ENCODE results near the gene ARHGEF4. TPM values are rescaled to one million over a fixed set of nuclear protein-coding genes. Genes with fewer than 3 reads are reported as not detected.
A peak's percentile ranks its signal among the peaks of the same experiment; 100 is the strongest.

The ARHGEF4 gene
- total RNA-seq, 1 experiment from 2014 or later, result 0.80 TPM

DNA sequence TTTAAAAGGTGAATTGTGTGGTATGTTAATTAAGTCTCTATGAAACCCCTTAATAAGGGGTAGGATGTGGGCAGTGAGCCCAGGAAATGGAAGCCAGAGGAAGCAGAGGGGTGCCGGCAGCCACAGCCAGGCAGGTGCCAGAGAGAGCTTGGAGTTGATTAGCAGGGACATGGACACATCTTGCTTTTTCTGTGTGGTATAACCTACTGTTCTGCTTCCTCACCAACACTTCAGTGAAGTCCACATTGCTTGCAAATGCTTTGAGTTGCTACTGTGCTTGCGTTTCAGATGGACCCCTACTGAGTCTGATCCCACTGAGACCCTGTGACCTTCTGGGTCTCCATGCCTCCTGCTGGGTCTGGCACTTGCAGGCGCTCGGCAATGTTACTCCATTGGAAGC lies 30.3 kb upstream of the ARHGEF4 start:
- intact Hi-C loops (cut with micrococcal nuclease; ENCODE audit: unreplicated experiment), result no loop called here
- TF ChIP-seq, protein P1, sequence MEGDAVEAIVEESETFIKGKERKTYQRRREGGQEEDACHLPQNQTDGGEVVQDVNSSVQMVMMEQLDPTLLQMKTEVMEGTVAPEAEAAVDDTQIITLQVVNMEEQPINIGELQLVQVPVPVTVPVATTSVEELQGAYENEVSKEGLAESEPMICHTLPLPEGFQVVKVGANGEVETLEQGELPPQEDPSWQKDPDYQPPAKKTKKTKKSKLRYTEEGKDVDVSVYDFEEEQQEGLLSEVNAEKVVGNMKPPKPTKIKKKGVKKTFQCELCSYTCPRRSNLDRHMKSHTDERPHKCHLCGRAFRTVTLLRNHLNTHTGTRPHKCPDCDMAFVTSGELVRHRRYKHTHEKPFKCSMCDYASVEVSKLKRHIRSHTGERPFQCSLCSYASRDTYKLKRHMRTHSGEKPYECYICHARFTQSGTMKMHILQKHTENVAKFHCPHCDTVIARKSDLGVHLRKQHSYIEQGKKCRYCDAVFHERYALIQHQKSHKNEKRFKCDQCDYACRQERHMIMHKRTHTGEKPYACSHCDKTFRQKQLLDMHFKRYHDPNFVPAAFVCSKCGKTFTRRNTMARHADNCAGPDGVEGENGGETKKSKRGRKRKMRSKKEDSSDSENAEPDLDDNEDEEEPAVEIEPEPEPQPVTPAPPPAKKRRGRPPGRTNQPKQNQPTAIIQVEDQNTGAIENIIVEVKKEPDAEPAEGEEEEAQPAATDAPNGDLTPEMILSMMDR (IDR thresholded peaks at IDR 0.05), result no peak
- TF ChIP-seq POLR2AphosphoS5 (IDR thresholded peaks at IDR 0.05; ENCODE audit: low read depth, low read length) (no peak), SIN3A (IDR thresholded peaks at IDR 0.05; ENCODE audit: borderline replicate concordance, insufficient read depth, low read depth, low read length) (no peak), TCF7L2 (IDR thresholded peaks at IDR 0.05; ENCODE audit: low read depth, low read length) (no peak)
- TF ChIP-seq, protein P2, sequence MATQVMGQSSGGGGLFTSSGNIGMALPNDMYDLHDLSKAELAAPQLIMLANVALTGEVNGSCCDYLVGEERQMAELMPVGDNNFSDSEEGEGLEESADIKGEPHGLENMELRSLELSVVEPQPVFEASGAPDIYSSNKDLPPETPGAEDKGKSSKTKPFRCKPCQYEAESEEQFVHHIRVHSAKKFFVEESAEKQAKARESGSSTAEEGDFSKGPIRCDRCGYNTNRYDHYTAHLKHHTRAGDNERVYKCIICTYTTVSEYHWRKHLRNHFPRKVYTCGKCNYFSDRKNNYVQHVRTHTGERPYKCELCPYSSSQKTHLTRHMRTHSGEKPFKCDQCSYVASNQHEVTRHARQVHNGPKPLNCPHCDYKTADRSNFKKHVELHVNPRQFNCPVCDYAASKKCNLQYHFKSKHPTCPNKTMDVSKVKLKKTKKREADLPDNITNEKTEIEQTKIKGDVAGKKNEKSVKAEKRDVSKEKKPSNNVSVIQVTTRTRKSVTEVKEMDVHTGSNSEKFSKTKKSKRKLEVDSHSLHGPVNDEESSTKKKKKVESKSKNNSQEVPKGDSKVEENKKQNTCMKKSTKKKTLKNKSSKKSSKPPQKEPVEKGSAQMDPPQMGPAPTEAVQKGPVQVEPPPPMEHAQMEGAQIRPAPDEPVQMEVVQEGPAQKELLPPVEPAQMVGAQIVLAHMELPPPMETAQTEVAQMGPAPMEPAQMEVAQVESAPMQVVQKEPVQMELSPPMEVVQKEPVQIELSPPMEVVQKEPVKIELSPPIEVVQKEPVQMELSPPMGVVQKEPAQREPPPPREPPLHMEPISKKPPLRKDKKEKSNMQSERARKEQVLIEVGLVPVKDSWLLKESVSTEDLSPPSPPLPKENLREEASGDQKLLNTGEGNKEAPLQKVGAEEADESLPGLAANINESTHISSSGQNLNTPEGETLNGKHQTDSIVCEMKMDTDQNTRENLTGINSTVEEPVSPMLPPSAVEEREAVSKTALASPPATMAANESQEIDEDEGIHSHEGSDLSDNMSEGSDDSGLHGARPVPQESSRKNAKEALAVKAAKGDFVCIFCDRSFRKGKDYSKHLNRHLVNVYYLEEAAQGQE (IDR thresholded peaks at IDR 0.05; ENCODE audit: insufficient read depth in 1 of 2, low read depth in 2 of 2, low read length in 1 of 2), result no peak
- POLR2A ChIA-PET, result no interaction called here
- CTCF ChIA-PET, result no interaction called here
- BruUV-seq (replicated peaks), result no TSS peak
- DNase-seq (ENCODE audit: low read depth, low spot score) (no peak), ATAC-seq (no peak)
- in situ Hi-C loops (cut with HindIII; ENCODE audit: low pct_unique_long_range_greater_than_20kb, low sequenced_read_pairs), result no loop called here
- Histone ChIP-seq H3K36me3 (ENCODE audit: control insufficient read depth, insufficient read depth, low read length) (no peaks in the 10 kb centered on the region), H3K4me1 (ENCODE audit: control insufficient read depth, insufficient read depth, low read length) (no peaks in the 10 kb centered on the region), H3K9me3 (ENCODE audit: control insufficient read depth, insufficient read depth, low read depth, low read length) (no peaks in the 10 kb centered on the region), H3K27ac (ENCODE audit: low read length) (no peak overlapping the region), H3K27me3 (ENCODE audit: control insufficient read depth, insufficient read depth, low read length) (no peaks in the 10 kb centered on the region), H3K4me3 (ENCODE audit: low read depth in 2 of 2, low read length in 2 of 2) (no peak overlapping the region)

DNA sequence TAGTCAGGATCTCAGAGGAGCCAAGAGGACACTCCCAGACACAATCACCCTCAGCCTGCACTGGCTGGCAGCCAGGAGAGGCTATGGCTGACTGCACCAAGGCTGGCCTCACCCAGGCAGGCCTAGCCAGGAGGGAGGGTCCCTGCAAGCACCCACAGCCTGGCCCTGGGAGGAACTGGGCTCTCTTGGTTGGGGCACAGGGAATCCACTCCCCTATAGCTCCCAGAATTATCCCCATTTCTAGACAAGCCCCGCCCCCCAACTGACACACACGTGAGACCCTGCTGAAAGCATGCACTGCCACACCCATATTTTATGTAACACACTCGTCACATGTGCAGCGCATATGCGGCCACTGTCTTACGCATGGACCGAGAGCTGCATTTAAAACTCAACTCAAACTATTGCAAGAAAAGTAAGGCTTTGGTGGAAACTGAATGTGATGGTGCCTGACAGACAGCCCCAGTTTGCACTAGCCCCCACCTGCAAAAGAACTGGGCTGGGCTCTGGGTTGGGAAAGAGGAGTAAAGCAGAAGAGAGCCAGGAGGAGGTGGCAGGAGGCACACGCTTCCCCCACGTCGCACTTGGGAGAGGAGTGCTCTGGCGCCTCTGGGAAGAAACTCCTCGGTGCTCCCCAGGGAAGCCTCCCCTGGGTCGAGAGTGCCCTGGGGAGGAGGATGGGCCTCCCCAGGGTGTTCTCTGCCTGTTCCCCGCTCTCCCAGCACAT lies 28.9 kb upstream of the ARHGEF4 start:
- intact Hi-C loops (cut with micrococcal nuclease; ENCODE audit: unreplicated experiment), result no loop called here
- no peaks in the 10 kb centered on the region for H3K27me3 ChIP-seq (ENCODE audit: control insufficient read depth, insufficient read depth, low read length)
- no peak for DNase-seq (ENCODE audit: low read depth, low spot score)
- CTCF ChIA-PET, result no interaction called here
- BruUV-seq (replicated peaks), result no TSS peak
- 0 out of 2 replicates have a peak, but pooled peaks have one; percentile 17 for ATAC-seq
- no peaks in the 10 kb centered on the region for H3K9me3 ChIP-seq (ENCODE audit: control insufficient read depth, insufficient read depth, low read depth, low read length)
- H3K36me3 ChIP-seq (ENCODE audit: control insufficient read depth, insufficient read depth, low read length), result no peaks in the 10 kb centered on the region
- TF ChIP-seq TCF7L2 (IDR thresholded peaks at IDR 0.05; ENCODE audit: low read depth, low read length) (no peak), POLR2AphosphoS5 (IDR thresholded peaks at IDR 0.05; ENCODE audit: low read depth, low read length) (no peak), SIN3A (IDR thresholded peaks at IDR 0.05; ENCODE audit: borderline replicate concordance, insufficient read depth, low read depth, low read length) (no peak)
- TF ChIP-seq, protein P2 (IDR thresholded peaks at IDR 0.05; ENCODE audit: insufficient read depth in 1 of 2, low read depth in 2 of 2, low read length in 1 of 2), result no peak
- TF ChIP-seq, protein P1 (IDR thresholded peaks at IDR 0.05), result no peak
- H3K27ac ChIP-seq (ENCODE audit: low read length), result no peak overlapping the region
- H3K4me3 ChIP-seq (ENCODE audit: low read depth in 2 of 2, low read length in 2 of 2), result no peak overlapping the region
- POLR2A ChIA-PET, result no interaction called here
- in situ Hi-C loops (cut with HindIII; ENCODE audit: low pct_unique_long_range_greater_than_20kb, low sequenced_read_pairs), result no loop called here
- H3K4me1 ChIP-seq (ENCODE audit: control insufficient read depth, insufficient read depth, low read length), result no peaks in the 10 kb centered on the region
